ENCODE data around the gene SYS1. TPM values are rescaled to one million over a fixed set of nuclear protein-coding genes. Genes with fewer than 3 reads are reported as not detected.

The SYS1 gene
- total RNA-seq, 2 donors from 2014 or later, result 22.1 to 23.8 TPM

DNA sequence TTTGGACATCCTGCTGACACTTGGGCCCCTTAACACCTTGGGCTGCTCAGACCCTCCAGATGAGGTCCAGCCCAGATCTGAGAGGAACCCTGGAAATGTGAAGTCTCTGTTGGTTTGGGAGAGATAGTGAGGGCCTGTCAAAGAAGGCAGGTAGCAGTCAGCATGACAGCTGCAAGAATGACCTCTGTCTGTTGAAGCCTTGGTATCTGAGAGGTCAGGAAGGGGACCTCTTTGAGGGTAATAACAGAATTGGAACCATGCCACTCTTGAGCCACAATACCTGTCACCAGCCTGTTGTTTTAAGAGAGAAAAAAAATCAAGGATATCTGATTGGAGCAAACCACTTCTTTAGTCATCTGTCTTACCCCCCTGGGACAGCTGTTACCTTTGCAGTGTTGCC lies 4.2 kb downstream of the SYS1 start:
- Histone ChIP-seq H3K9ac (ENCODE audit: extremely low read depth, low read length, poor library complexity, severe bottlenecking) (no peak overlapping the region), H3K27me3 (ENCODE audit: control insufficient read depth, insufficient read depth, low read length, poor library complexity, severe bottlenecking) (no peaks in the 10 kb centered on the region), H3K9me3 (ENCODE audit: control insufficient read depth, low read length) (no peaks in the 10 kb centered on the region), H3K4me1 (ENCODE audit: control insufficient read depth, insufficient read depth, low read length) (peaks cover 10% of the 10 kb centered on the region), H3K27ac (ENCODE audit: low read depth, low read length) (no peak overlapping the region), H3K4me3 (ENCODE audit: low read length) (no peak overlapping the region), H3K36me3 (ENCODE audit: control insufficient read depth, insufficient read depth, low read length) (peaks cover 53% of the 10 kb centered on the region)
- H3K27ac Mint-ChIP-seq, result no peak overlapping the region
- peaks cover 17% of the 10 kb centered on the region for H3K4me1 Mint-ChIP-seq
- H3K27me3 Mint-ChIP-seq (ENCODE audit: insufficient read depth), result peaks cover under 1% of the 10 kb centered on the region
- H3K9me3 Mint-ChIP-seq, result no peaks in the 10 kb centered on the region
- no peak overlapping the region for H3K4me3 Mint-ChIP-seq
- no peak for DNase-seq
- no peak for TF ChIP-seq CTCF (conservative IDR thresholded peaks at IDR 0.05)
- peaks cover 28% of the 10 kb centered on the region for H3K36me3 Mint-ChIP-seq (ENCODE audit: low read depth)

GRCh38 chr20:45368221-45368980 lies 5.4 kb downstream of the SYS1 start:
- WGBS, 2 experiments (ENCODE audit: insufficient coverage in 1 of 2, insufficient read length in 1 of 2), result 87 to 88% methylated on average over 6 of the region's 6 CpGs
- Histone ChIP-seq H3K27me3 (ENCODE audit: control insufficient read depth, insufficient read depth, low read length, poor library complexity, severe bottlenecking) (no peaks in the 10 kb centered on the region), H3K9me3 (ENCODE audit: control insufficient read depth, low read length) (no peaks in the 10 kb centered on the region), H3K27ac (ENCODE audit: low read depth, low read length) (no peak overlapping the region), H3K36me3 (ENCODE audit: control insufficient read depth, insufficient read depth, low read length) (peaks cover 53% of the 10 kb centered on the region), H3K9ac (ENCODE audit: extremely low read depth, low read length, poor library complexity, severe bottlenecking) (no peak overlapping the region), H3K4me1 (ENCODE audit: control insufficient read depth, insufficient read depth, low read length) (peaks cover 11% of the 10 kb centered on the region), H3K4me3 (ENCODE audit: low read length) (no peak overlapping the region)
- DNase-seq, result no peak
- Mint-ChIP-seq H3K27ac (no peak overlapping the region), H3K4me3 (no peak overlapping the region), H3K4me1 (peaks cover 23% of the 10 kb centered on the region), H3K36me3 (ENCODE audit: low read depth) (peaks cover 28% of the 10 kb centered on the region), H3K27me3 (ENCODE audit: insufficient read depth) (peaks cover 12% of the 10 kb centered on the region), H3K9me3 (no peaks in the 10 kb centered on the region)
- TF ChIP-seq CTCF (conservative IDR thresholded peaks at IDR 0.05), result no peak

GRCh38 chr20:45370571-45371160 lies 7.7 kb downstream of the SYS1 start:
- peaks cover 27% of the 10 kb centered on the region for H3K36me3 Mint-ChIP-seq (ENCODE audit: low read depth)
- TF ChIP-seq CTCF (conservative IDR thresholded peaks at IDR 0.05), result no peak
- H3K4me3 Mint-ChIP-seq, result no peak overlapping the region
- Histone ChIP-seq H3K4me1 (ENCODE audit: control insufficient read depth, insufficient read depth, low read length) (peaks cover 17% of the 10 kb centered on the region), H3K4me3 (ENCODE audit: low read length) (no peak overlapping the region), H3K27ac (ENCODE audit: low read depth, low read length) (no peak overlapping the region), H3K36me3 (ENCODE audit: control insufficient read depth, insufficient read depth, low read length) (peaks cover 58% of the 10 kb centered on the region), H3K9ac (ENCODE audit: extremely low read depth, low read length, poor library complexity, severe bottlenecking) (no peak overlapping the region), H3K27me3 (ENCODE audit: control insufficient read depth, insufficient read depth, low read length, poor library complexity, severe bottlenecking) (no peaks in the 10 kb centered on the region), H3K9me3 (ENCODE audit: control insufficient read depth, low read length) (no peaks in the 10 kb centered on the region)
- WGBS, 2 experiments (ENCODE audit: insufficient coverage in 1 of 2, insufficient read length in 1 of 2), result 91 to 100% methylated on average over 3 of the region's 3 CpGs
- no peak for DNase-seq
- H3K27me3 Mint-ChIP-seq (ENCODE audit: insufficient read depth), result peaks cover 12% of the 10 kb centered on the region
- H3K9me3 Mint-ChIP-seq, result no peaks in the 10 kb centered on the region
- H3K27ac Mint-ChIP-seq, result no peak overlapping the region
- peaks cover 13% of the 10 kb centered on the region for H3K4me1 Mint-ChIP-seq
